ENCODE data around the gene ZGLP1.
A peak's percentile ranks its signal among the peaks of the same experiment; 100 is the strongest.
"Not testable (repeated sequence)": the region's sequence is repeated elsewhere in the genome, so short reads cannot be mapped to it uniquely, and the experiment has no call there.

The ZGLP1 gene

DNA sequence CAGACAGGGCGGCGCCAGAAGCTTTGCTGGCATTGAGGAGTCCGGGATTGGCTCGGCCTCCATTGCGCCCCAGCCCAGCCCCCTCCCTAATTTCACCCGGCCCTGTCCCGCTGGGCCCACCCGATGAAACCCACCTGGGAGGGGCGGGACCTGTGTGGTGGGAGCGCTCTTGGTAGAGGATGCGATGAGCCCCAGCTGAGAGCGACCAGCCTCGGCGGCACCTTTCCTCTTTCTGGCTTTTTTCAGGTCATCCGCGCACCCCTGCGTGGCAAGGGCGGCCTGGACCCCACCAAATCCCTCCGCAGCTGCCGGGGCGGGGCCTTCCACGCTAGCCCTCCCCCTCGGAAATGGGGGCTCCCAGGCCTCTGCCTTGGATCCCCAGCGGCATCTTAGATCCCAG, at the start of gene ZGLP1:
Gene ZGLP1, minus strand, starts transcription at position 393 of the 400 bp plus-strand sequence.
- no peak for DNase-seq

DNA sequence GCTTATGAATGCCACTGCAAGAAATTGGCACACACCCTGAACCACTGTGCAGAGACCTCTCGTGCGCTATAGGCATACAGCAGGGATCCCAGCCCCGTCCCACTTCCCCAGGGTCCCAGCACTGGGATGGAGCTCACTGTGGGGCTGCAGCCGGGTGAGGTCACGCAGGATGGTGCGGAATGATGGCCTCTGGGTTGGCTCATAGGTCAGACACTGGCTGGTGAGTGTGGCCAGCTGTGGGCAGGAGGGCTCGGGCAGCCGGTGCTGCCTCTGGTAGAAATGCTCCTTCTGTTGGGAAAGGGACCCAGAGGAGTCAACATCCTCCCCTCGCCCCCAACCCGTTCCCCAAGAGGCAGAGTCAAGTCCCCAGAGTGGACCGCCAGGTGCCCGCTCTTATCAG, 46.8 kb upstream of the ZGLP1 start:
- no peak for DNase-seq

DNA sequence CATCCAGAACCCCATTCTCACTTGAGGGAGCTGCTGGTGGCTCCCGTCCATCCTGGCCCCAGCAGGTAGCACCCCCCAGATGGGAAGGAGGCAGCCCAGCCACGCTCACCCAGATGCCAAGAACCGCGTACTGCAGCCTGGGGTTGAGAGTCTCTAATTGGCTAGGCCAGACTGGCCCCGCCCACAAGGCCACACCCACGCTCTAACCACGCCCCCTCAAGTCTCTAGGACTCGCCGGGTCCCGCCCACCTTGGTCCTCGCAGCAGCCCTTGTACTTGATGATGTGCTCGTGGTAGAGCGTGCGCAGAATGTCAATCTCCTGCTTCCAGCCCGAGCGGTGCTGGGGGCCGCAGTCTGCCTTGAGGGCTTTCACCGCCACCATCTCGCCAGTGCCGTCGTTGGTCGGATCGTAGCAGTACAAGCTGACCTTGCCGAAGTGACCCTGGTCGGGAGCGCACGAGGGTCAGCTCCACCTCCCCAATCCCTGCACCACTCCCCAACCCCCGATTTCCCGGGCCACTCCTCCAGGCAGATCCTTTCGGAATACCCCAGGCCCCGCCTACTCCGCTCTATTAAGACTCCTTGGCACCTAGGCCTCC, 44.3 kb upstream of the ZGLP1 start:
- DNase-seq, result peak; percentile 33 to 42

DNA sequence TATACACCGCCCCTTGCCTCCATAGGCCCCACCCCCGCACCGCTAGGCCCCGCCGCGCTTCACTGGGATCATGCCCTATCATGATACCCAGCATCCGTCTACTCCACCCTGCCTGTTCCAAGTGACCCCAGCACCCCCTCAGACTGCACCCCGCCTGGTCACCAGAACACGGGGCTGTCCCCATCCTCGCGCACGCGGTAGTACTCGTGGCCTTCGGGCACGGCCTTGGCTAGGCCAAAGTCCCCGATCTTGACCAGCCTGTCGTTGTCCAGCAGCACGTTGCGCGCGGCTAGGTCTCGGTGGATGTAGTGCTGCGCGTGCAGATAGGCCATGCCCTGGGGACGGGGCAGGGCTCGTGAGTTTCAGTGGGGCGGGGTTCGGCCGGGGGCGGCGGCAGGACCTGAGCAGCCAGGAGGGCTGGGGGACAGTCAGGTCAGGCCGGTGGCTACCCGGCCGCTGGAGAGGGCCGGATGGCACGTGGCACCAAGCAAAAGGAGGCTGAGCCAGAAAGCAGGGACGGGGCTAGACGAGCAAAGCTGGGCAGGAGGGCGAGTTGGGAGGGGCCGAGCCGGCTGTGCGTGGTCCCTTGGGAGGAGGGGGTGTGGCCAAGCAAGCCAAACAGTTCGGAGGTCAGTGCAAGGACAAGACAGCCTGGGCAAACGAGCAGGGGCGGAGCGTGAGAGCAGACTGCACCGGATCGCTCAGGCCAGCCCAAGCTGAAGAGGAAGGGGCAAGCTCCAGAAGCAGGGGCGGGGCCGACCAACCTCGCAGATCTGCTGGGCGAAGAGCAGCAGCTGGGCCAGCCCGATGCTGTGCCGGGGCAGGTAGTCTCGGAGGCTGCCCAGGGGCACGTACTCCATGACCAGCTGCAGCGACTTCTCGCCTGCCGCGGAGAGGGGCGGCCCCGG, 43.4 kb upstream of the ZGLP1 start:
- no peak for DNase-seq

DNA sequence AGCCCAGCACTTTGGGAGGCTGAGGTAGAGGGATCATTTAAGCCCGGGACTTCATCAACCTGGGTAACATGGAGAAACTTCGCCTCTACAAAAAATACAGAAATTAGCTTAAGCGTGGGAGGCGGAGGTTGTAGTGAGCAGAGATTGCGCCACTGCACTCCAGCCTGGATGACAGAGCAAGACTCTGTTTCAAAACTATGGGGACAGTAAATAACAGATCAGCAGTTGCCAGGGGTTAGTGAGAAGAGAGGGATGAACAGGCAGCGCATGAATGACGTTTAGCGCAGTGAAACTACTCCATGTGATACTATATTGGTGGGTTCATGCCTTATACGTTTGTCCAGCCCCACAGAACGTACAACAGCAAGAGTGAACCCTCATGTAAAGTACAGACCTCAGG, 36.9 kb upstream of the ZGLP1 start:
- DNase-seq, result peak in 1 of 2 donors; percentile 51

DNA sequence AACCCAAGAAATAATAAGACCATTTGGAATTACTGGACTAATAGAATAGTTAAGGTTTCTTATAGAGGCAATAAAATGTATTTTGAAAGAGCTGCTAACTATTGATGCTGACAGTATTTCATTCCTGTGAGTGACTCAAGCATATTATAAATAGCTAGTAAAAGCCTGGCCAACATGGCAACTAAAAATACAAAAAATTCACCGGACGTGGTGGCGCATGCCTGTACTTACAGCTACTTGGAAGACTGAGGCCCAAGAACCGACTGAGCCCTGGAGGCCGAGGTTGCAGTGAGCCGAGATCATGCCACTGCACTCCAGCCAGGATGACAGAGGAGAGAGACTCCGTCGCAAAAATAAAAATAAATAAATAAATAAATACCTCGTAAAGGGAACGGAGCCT, 35.2 kb upstream of the ZGLP1 start:
- DNase-seq, result no peak

DNA sequence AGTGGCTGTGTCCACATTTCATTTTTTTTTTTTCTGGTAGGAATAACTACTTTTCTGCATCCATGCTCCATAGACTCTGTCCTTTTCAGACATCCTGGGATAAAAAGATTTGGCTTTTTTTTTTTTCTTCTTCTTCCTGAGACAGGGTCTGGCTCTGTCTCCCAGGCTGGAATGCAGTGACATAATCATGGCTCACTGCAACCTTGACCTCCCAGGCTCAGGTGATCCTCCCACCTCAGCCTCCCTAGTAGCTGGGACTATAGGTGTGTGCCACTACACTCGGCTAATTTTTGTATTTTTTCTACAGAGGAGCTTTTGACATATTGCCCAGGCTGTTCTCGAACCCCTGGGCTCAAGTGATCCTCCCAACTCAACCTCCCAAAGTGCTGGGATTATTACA, 33.9 kb upstream of the ZGLP1 start:
- DNase-seq, result no peak

DNA sequence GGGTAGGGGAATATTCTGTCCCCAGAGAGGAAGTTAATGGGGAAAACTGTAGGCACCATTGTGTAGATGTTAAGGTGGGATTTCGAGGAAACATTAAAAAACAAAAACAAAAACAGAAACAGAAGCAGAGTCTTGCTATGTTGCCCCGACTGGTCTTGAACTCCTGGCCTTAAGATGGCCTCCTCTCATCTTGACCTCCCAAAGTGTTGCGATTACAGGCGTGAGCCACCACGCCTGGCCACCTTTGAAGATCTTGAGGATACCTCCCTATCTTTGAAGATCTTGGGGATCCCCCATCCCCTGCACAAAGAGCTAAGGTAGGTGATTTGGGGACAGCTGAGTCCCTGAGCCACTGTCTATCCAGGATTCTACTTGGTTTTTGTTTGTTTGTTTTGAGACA, 30.4 kb upstream of the ZGLP1 start:
- peak in 1 of 2 donors; percentile 19 for DNase-seq

DNA sequence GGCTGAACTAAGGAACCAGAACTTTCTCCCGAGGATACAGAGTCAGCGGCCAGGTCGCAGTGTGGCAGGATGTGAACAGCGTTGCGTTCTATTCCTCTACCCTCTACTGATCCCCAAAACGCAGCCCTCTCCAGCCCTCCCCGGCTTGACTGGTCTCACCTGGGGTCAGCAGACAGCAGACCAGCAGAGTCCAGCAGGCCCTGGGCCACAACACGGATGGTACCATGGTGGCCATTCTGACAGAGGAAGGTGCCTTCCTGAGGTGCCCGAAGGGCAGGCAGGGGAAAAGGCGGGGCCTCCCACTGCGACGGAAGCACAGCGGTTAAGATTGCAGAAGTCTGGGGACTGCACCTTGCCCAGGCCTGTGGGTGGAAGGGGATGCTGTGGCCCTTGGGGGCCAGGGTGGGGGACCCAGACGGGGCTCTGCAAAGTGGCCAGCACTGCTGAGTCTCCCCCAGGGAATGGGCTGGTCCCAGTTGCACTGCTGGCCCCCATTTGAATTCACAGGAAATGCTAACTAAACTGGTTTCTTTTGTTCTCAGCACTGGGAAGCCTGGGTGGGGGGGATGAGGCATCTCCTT, 29.9 kb upstream of the ZGLP1 start, which contains the start of gene ICAM3:
Gene ICAM3, minus strand, starts transcription at position 245 of the 581 bp plus-strand sequence. Its CDS starts 10 bp downstream, at position 235.
- peak; percentile 64 to 68 for DNase-seq

DNA sequence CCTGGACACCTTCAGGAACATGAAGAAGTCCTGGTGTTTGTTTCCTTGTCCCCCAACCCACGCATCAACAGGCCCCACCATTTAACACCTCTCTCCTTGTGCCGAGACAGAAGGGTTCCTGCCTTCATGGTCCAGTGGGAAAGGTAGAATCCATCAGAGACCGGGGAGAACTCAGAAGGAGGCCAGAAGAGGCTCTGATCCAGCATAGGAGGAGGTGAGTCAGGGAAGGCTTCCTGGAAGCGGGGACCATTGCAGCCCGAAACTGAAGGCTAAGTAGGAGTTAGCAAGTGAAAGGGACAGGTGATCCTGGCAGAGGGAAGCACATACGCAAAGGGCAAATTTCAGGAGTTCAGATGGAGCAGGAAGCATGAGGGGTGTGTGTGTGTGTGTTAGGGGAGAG, 29.3 kb upstream of the ZGLP1 start:
- peak in 1 of 2 donors; percentile 7 for DNase-seq

DNA sequence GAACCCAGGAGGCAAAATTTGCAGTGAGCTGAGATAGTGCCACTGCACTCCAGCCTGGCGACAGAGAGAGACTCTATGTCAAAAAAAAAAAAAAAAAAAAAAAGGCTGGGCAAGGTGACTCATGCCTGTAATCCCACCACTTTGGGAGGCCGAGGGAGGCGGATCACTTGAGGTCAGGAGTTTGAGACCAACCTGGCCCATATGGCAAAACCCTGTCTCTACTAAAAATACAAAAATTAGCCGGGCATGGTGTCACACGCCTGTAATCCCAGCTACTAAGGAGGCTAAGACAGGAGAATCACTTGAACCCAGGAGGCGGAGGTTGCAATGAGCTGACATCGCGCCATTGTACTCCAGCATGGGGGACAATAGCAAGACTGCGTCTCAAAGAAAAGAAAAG, 27.1 kb upstream of the ZGLP1 start:
- DNase-seq, result not testable (repeated sequence)

DNA sequence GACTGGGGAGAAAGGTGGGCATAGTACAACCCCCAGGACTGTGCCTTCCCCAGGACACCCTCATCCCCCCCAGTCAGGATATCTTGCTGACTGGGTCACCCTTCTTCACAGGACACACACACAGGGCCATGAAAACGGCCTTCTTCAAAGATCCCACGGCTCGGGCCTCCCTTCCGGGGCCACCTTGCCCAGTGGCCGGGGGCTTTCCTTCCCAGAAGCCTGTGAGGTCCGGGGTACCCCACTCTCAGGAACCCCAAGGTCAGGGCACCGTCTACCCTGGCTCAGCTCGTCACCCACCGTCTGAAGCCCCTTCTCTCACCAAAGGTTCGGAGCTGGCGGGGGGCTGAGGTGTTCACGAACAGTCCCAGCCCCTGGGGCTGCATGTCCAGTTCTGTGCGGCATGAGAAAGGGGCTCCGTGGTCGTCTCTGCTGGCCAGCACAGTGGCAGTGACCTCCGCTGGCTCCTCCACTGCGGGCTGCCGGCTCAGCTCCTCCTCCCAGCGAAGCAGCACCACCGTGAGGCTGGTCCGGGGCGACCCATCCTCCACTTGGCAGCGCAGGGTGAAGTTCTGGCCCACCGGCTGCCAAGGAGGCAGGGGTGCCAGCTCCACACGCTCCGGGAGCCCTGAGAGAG, 25.9 kb upstream of the ZGLP1 start:
- no peak for DNase-seq

DNA sequence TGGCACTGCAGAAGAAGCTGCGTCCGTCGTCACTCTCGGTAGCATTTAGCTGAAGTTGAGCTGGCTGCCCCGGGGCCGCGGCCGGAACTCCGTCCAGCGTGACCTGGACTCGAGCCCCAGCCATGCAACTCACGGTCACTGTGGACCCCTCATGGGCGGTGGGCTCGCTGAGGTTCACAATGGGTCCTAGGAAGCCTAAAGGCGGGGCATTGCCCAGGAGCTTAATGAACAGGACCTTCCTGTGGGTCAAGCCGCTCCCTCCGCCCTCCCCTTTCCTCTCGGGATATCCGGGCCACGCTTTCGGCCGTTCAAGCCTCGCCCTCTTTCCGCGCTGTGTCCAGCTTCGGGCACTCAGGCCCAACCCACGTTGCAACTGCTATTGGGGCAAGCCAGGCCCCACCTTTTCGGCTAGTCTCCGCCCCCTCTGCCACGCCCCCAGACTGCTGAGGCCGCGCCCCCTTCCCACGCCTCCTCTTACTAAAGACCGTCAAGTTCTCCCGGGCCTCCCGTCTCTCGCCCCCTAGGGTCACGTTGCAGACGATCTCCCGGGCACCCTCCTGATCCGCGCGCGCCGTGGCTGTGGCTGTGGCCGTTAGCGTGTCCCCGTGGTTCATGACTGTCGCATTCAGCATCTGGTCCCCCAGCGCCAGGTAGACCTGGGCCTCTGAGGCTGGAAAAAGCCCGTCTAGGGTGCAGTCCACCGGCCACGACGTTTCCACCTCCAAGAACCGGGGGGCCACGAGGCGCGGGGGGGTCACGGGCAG, 25.2 kb upstream of the ZGLP1 start:
- peak; percentile 41 to 42 for DNase-seq

DNA sequence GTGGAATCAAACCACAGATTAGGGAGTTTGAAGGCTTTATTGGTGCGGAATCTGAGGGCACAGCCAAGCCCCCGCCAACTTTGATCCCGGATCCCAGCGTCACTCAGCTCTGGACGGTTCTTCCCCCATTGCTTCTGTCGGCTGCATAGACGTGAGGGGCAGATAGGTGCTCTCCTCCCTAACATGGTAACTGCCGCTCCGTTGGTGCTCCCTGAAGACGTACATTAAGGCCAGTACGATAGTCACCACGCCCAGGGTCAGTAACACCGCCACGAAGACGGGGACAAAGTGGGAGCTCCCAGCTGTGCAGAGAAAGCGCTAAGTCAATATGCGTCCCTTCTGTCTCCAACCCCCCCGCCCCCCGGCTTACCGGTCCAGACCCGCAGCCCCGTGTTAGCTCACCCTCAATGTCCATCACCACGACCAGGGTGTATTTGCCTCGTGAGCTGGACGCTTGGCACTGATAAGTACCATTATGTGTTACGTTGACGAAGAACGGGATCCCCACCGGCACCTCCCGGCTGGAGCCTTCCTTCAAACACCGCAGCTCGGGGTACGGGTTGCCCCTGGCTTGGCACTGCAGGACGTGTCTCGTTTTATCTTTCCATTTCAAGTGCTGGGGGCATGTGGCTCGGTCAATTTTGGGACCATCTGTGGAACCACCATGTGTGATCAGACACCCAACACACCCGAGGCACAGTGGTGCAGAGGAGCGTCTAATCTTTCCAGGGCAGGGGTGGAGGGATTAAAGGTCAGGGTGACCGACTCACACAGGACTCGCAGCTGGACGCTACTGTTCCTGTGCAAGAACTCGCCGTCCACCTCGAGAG, 24.4 kb upstream of the ZGLP1 start:
- no peak for DNase-seq

DNA sequence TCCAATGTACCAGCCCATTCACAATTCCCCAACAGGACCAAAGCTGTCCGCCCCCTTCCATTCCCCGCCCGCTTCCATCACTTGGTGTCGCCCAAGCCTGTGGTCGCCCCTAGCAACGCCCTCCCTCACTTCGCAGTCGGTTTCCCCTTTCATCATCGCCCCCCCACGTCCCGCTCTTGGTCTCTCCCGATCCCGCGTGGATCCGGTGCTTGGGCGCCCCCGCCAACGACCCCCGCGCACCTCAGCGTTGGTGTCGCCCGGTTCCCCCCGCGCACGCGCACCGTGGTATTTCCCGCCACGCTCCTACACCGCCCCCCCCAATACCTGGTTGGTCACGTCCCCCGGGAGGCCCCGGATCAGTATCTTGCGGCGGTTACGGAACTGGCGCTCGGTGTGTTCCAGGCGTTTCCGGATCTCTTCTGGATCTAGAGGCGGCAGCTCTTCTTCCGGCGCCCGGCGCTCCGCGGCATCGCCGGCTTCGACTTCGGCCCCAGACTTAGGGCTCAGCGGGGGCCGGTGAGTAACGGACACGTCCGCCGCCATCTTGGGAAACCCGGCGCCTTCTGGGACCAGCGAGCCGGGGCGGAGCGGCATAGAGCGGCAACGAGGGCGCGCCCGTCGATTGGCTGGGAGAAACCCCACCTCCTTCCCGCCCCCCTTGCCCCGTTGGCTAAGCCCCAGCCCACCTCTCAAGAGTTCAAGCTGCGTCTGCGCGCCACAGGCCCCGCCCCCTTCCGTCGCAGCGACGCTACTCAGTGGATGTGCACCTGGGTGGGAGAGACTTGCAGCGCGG, 23.5 kb upstream of the ZGLP1 start, which contains the start of gene RAVER1:
Gene RAVER1, minus strand, starts transcription at position 565 of the 793 bp plus-strand sequence. Its CDS starts 22 bp downstream, at position 543.
- DNase-seq, result peak; percentile 97 to 98

DNA sequence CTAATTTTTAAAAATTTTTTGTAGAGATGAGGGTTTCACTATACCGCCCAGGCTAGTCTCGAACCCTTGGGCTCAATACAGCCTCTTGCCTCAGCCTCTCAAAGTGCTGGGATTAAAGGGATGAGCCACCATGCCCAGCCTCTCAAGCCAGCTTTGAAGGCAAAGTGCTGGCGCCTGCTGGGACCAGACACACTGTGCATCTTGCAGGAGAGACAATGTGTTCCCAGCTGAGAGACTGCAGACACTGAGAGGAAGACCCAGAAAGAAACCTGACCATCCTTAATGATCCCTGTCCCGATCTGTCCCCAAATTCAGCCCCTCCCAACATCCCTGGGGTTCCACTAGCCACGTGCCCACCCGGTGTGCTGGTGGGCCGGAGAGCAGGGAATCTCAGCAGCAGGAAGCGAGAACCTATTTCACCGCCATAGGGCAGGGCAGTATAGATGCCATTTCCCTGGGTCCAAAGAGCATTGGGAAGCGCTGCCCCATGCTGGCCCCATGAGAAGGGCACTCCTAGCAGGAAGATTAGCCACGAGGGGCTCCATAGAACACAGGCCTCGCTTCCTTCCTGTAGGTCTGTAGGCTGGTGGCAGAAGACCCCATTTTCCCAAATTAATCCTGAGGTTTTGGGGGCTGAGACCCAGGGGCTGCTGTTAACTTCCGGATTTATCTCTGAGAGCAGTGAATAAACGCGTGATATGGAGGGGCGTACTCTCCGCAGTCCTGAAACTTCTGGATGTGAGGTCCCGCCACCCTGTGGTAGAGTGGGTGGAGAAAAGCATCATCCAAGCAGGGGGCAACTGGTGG, 22.7 kb upstream of the ZGLP1 start:
- DNase-seq, result no peak

DNA sequence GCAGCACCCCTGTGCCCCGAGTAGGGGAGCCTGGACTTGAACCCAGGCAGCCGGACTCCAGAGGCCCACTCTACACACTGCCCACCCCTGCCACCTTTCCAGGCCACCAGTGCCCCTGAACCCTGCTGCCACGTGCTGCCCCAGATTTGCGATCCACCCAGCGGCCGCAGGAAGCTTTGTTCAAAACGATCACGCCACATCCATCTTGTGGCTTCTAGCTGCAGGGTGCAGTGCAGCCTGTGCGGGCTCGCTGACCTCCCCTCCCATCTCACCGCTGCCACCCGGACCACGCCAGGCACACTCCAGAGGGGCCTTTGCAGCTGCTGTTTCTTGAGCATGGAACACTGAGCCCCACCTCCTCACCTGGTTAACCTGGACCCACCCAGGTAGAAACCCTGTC, 19.9 kb upstream of the ZGLP1 start:
- no peak for DNase-seq

DNA sequence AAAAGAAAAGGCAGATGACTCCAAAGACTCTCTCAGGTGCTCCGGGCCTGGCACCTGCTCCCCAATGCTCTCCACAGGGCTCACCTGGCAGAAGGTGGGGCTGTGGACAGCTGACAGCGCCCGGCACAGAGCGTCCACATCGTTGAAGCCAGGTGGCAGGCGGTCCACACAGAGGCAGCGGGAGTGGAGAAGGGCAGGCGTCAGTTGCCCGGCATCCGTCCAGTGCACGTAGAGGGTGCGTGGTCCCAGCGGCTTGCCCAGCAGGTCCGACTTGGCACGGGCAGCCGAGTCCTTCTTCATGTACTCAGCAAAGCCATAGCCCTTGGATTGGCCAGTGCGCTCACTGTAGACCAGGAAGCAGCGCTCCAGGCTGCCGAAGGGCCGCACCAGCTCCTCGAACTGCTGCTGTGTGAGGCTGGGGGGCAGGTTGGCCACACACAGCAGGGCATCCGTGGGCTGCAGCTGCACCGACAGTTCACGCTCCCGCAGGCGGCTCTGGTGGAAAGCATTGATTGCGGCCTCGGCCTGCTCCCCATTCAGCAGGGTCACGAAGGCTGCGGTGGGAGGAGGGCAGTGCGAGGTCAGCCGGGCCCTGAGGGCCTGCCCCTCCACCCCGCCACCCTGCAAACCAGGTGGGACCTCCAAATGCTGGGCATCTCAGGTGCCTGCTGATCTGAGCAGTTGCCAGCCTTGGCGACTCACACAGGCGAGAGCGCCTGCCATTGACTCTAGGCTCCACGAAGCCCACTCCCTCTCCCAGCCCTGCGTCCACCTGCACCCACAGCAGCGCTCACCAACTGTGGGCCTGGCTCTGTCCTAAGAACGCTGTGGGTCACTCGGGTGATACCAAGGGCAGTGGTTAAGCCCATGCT, 19.2 kb upstream of the ZGLP1 start:
- no peak for DNase-seq

DNA sequence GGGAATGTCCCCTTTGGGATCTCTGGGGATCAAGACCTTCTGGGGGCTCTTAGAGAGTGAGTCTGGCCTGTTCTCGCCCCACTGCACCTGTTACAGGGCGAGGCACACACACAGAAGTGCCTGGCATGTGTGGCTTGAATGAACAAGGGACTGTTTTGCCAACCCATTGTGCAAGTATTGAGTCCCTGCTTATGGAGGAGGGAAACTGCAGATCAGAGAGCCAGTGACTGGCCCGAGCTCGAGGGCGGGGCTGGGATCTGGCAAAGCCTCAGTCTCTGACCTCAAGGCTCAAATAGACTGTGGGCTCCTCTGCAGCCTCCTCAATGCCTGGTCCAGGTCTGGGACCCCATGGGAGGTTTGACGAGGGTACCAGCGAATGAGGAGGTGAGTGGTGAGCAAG, 18.2 kb upstream of the ZGLP1 start:
- no peak for DNase-seq
